ENCODE measurements around the gene SLC9C1. TPM values are rescaled to one million over a fixed set of nuclear protein-coding genes. Genes with fewer than 3 reads are reported as not detected.

Gene SLC9C1
- total RNA-seq, 1 experiment from 2014 or later, result 0.50 TPM

GRCh38 chr3:112123548-112123947 lies 170.5 kb downstream of the SLC9C1 start:
- Histone ChIP-seq H3K9ac (ENCODE audit: extremely low read depth, insufficient read length, low read length) (no peak overlapping the region), H2AFZ (ENCODE audit: low read length) (no peak overlapping the region), H2BK5ac (ENCODE audit: insufficient read length, low read length) (no peak overlapping the region), H2BK15ac (ENCODE audit: low read depth, low read length) (no peak overlapping the region), H3K4me2 (ENCODE audit: insufficient read depth, insufficient read length, low read length) (no peak overlapping the region), H2BK120ac (ENCODE audit: low read depth, low read length, poor library complexity, severe bottlenecking) (no peak overlapping the region), H3K79me1 (ENCODE audit: insufficient read depth, low read depth, low read length, poor library complexity, severe bottlenecking) (no peaks in the 10 kb centered on the region), H4K91ac (ENCODE audit: insufficient read length, low read depth, low read length) (no peak overlapping the region), H3T11ph (ENCODE audit: low read length) (no peak overlapping the region), H3K4ac (ENCODE audit: low read depth, low read length) (no peak overlapping the region), H3K27ac (ENCODE audit: insufficient read length, low read depth, low read length) (no peak overlapping the region), H3K14ac (ENCODE audit: insufficient read depth, low read length) (no peak overlapping the region), H4K5ac (ENCODE audit: insufficient read length, low read depth, low read length) (no peak overlapping the region), H3K56ac (ENCODE audit: insufficient read length, low read depth, low read length) (no peak overlapping the region), H2AK5ac (ENCODE audit: insufficient read length, low read length) (no peak overlapping the region), H3K18ac (ENCODE audit: insufficient read length, low read depth, low read length) (no peak overlapping the region), H4K20me1 (ENCODE audit: control insufficient read depth, insufficient read depth, insufficient read length) (no peaks in the 10 kb centered on the region), H2BK20ac (ENCODE audit: low read depth, low read length, poor library complexity, severe bottlenecking) (no peak overlapping the region), H3K9me3 (ENCODE audit: control insufficient read depth, low read depth, low read length) (no peaks in the 10 kb centered on the region), H2BK12ac (ENCODE audit: insufficient read length, low read depth, low read length) (no peak overlapping the region), H3K79me2 (ENCODE audit: insufficient read depth, low read length) (no peaks in the 10 kb centered on the region), H3K23me2 (ENCODE audit: insufficient read length, low read depth, low read length, poor library complexity, severe bottlenecking) (no peaks in the 10 kb centered on the region), H3K4me1 (ENCODE audit: insufficient read depth, low read length) (peaks cover 13% of the 10 kb centered on the region; the same call in 1 of the 2 replicates), H3K27me3 (ENCODE audit: insufficient read depth, low read length) (no peaks in the 10 kb centered on the region), H3K23ac (ENCODE audit: insufficient read length, low read depth, low read length) (no peak overlapping the region), H4K8ac (replicated peaks; ENCODE audit: insufficient read length, low read depth, low read length) (no peak overlapping the region)
- no CpG with 5 or more reads among the region's 2 CpGs for WGBS (ENCODE audit: extremely low coverage, insufficient read length, low lambda C conversion rate)
- H3K4me3 Mint-ChIP-seq, result no peak overlapping the region
- H3K27me3 Mint-ChIP-seq (ENCODE audit: low read depth), result no peaks in the 10 kb centered on the region
- no peak for DNase-seq
- peaks cover 48 to 51% of the 10 kb centered on the region in 2 experiments for H3K4me1 Mint-ChIP-seq
- no peaks in the 10 kb centered on the region; a peak in 1 of 5 replicates for H3K9me3 Mint-ChIP-seq
- H3K27ac Mint-ChIP-seq, result no peak overlapping the region
- no peak for TF ChIP-seq CTCF (conservative IDR thresholded peaks at IDR 0.05)
- peaks cover 0 to 5% (median 0%) of the 10 kb centered on the region in 3 experiments; a peak in 3 of 7 replicates for H3K36me3 Mint-ChIP-seq (ENCODE audit: insufficient read depth in 1 of 3, low read depth in 3 of 3)
